HG03575 (cell line): Measurements from ENCODE around the gene TBCE.

Source experiments
- ATAC-seq: cut with Tn5 transposase; IDR thresholded peaks from one replicate; pipeline ENCODE4 v1.9.1; 2021; ENCODE audit not compliant: unreplicated experiment, insufficient number of reproducible peaks, low FRiP score; ENCODE audit errors: extremely low read depth

Gene TBCE

GRCh38 chr1:235404190-235404589 is 37.0 kb downstream of the TBCE start:
- ATAC-seq = no peak

- ATAC-seq = no peak
Observed at GRCh38 chr1:235407419-235407818, 40.2 kb downstream of the TBCE start.

- ATAC-seq = no peak
Observed at GRCh38 chr1:235408503-235408960, 41.3 kb downstream of the TBCE start.

- no peak for ATAC-seq
Observed at GRCh38 chr1:235409042-235409820, 42.0 kb downstream of the TBCE start.

GRCh38 chr1:235410467-235410866 is 43.2 kb downstream of the TBCE start:
- no peak for ATAC-seq

GRCh38 chr1:235411489-235412486 is 44.6 kb downstream of the TBCE start:
- ATAC-seq = no peak

- no peak for ATAC-seq
Observed at GRCh38 chr1:235415008-235415904, 48.0 kb downstream of the TBCE start.

- no peak for ATAC-seq
Observed at GRCh38 chr1:235416662-235417049, 49.4 kb downstream of the TBCE start.

- ATAC-seq = no peak
Observed at GRCh38 chr1:235417086-235417697, 50.0 kb downstream of the TBCE start.

GRCh38 chr1:235421751-235422150 is 54.5 kb downstream of the TBCE start:
- no peak for ATAC-seq

GRCh38 chr1:235423214-235423652 is 56.0 kb downstream of the TBCE start:
- no peak for ATAC-seq

- no peak for ATAC-seq
Observed at GRCh38 chr1:235424092-235424491, 56.9 kb downstream of the TBCE start.

GRCh38 chr1:235425357-235425756 is 58.1 kb downstream of the TBCE start:
- ATAC-seq = no peak

- ATAC-seq = no peak
Observed at GRCh38 chr1:235426143-235426542, 58.9 kb downstream of the TBCE start.

- no peak for ATAC-seq
Observed at GRCh38 chr1:235426680-235427079, 59.5 kb downstream of the TBCE start.

GRCh38 chr1:235427447-235427846 is 60.2 kb downstream of the TBCE start:
- ATAC-seq = no peak

- ATAC-seq = no peak
Observed at GRCh38 chr1:235429143-235429542, 61.9 kb downstream of the TBCE start.

GRCh38 chr1:235430991-235431390 is 63.8 kb downstream of the TBCE start:
- ATAC-seq = no peak
